ENCODE results near the gene GTF2B.
"Not testable (repeated sequence)": the region's sequence is repeated elsewhere in the genome, so short reads cannot be mapped to it uniquely, and the experiment has no call there.

Gene GTF2B

GRCh38 chr1:88876573-88877365 is 14.6 kb downstream of the GTF2B start:
- in situ Hi-C loops (cut with MboI; ENCODE audit: low sequenced_read_pairs, unreplicated experiment): no loop called here

DNA sequence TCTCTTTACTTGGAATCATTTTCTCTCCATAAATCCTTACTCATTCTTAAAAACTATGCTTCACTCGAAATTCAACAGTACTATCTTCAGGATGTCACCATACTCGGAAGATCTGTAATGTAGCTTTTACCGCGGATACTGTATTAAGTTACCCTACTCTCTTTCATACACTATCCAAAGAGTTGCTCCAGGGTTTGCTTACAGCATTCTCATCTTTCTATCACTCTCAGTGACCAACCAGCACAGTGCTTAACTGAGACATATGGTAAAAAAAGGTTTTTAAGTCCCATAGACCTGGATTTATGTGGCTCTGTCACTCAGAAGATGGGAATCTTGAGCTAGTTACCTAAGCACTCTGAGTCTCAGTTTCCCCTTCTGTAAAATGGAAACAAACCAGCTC is 15.8 kb downstream of the GTF2B start:
- DNase-seq (ENCODE audit: low spot score): no peak
- TF ChIP-seq CTCF (IDR thresholded peaks at IDR 0.05; ENCODE audit: borderline replicate concordance, control extremely low read depth, extremely low read depth, insufficient read depth, missing control alignments): no peak
- in situ Hi-C loops (cut with MboI; ENCODE audit: low sequenced_read_pairs, unreplicated experiment): no loop called here

More at GRCh38 chr1:88876573-88877365, 14.6 kb downstream of the GTF2B start:
- DNase-seq (ENCODE audit: low spot score): no peak
- TF ChIP-seq CTCF (IDR thresholded peaks at IDR 0.05; ENCODE audit: borderline replicate concordance, control extremely low read depth, extremely low read depth, insufficient read depth, missing control alignments): no peak

DNA sequence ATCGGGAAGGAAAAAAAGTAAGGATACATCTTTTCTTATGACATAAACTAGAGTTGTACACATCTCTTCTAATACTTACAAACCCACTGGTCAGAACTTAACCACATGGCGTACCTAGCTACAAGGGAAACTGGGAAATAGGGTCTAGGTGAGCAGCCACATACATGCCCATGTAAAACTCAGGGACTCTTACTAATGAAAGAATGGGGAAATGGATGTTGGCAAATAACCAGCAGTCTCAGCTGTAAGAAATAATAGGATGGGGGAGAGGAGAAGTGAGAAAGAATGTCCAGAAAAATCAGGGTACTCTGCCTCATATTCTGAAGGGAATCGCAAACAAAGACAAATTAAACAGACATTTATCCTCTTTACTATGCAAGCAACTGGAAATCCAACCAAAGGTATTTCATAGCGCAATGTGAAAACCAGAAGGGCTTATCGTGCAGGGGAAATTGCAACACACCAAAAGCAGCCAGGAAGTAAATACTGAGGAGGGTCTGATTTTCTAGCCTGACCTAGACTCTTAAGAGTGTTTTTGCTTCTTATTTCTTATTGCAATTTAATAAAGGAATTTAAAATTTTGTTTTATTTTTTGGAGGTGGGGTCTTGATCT is 17.5 kb downstream of the GTF2B start:
- in situ Hi-C loops (cut with MboI; ENCODE audit: low sequenced_read_pairs, unreplicated experiment): no loop called here
- DNase-seq (ENCODE audit: low spot score): no peak
- TF ChIP-seq CTCF (IDR thresholded peaks at IDR 0.05; ENCODE audit: borderline replicate concordance, control extremely low read depth, extremely low read depth, insufficient read depth, missing control alignments): no peak

DNA sequence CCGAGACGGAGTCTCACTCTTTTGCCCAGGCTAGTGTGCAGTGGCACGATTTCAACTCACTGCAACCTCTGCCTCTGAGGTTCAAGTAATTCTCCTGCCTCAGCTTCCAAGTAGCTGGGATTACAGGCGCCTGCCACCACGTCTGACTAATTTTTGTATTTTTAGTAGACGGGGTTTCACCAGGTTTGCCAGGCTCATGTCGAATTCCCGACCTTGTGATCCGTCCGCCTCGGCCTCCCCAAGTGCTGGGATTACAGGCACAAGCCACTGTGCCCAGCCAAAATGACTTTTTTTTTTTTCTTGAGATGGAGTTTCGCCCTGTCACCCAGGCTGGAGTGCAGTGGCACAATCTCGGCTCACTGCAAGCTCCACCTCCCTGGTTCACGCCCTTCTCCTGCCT is 21.7 kb downstream of the GTF2B start:
- in situ Hi-C loops (cut with MboI; ENCODE audit: low sequenced_read_pairs, unreplicated experiment): loop anchor here (10.0 kb wide), 1 partner anchor 215 kb away; no protein-coding TSS in a partner anchor
- not testable (repeated sequence) for DNase-seq (ENCODE audit: low spot score)

DNA sequence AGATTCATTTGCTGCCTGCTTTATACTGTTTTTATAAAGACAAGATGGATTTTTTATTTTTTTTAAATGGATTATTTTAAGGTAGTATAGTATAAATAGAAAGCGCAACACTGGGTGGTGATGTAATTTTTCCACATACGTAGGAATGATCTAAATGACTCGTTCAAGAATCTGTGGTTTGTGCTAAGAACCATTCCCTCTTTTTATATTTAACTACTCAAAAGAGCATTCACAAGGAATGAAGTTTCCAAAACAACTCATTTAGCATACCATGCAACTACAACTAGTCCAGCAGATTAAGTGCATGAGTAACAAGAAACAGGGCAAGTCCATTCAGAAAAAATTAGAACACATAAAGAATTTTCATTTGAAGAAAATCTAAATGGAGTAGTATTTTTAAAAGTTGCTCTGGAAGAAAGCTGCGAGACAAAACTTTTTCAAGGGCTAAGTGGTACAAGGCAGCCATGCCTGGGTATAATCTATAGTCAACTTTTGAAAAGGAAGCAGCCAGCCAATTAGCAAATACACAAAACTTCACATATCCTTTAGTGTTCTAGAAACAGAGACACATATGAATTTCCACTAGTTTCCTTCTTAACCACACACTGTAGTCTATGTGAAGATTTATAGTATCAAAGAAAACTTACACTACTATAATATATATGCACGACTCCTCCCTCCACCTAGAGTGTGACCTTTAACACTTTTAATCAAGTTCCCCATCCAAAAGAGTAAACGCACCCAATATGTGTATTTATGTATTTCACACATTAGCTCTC is 23.4 kb downstream of the GTF2B start:
- no peak for TF ChIP-seq CTCF (IDR thresholded peaks at IDR 0.05; ENCODE audit: borderline replicate concordance, control extremely low read depth, extremely low read depth, insufficient read depth, missing control alignments)
- DNase-seq (ENCODE audit: low spot score): peak; percentile 21
- in situ Hi-C loops (cut with MboI; ENCODE audit: low sequenced_read_pairs, unreplicated experiment): loop anchor here (10.0 kb wide), 1 partner anchor 213 kb away; no protein-coding TSS in a partner anchor

DNA sequence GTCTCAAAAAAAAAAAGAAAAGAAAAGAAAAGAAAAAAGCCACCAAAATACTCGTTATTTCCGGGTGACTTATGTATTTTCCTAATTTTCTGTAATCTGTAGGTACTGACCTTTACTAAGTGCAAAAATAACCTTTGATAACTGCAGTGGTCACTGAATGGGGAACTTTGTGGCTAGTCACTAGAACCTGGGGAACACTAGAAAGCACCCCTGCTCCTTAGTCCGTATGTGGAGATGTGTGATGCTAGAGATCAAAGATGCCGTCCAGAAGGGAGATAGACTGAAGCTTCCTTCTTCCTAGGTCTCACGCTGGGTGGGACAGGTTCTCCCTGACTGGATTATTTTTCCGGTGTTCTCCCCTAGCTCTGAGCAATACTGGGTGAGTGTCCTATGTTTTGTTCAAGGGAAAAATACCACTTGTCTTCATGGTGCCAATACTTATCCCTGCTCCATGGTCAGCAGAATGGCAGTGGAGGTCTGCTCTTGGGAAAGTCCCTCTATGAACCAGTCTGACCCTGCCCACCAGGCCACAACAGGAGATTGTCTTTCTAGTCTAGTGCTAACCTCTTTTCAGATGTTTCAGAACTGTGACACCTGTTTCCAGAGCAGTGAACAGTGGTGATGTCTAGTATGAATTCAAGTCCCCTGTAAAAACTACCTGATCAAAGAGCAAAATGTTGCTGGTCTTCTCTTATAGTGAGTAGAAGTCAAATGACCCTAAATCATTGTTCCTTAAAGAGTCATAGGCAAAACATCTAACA is 39.9 kb downstream of the GTF2B start:
- in situ Hi-C loops (cut with MboI; ENCODE audit: low sequenced_read_pairs, unreplicated experiment): no loop called here
- TF ChIP-seq CTCF (IDR thresholded peaks at IDR 0.05; ENCODE audit: borderline replicate concordance, control extremely low read depth, extremely low read depth, insufficient read depth, missing control alignments): no peak
- DNase-seq (ENCODE audit: low spot score): no peak
